ENCODE measurements around the gene DHX58.

Gene DHX58

GRCh38 chr17:42120161-42120769 is 7.8 kb upstream of the DHX58 start:
- no peaks in the 10 kb centered on the region for H3K9me3 ChIP-seq (ENCODE audit: control insufficient read depth, insufficient read depth, low read depth, low read length)
- ChIA-PET CTCF (interaction anchor here (0.6 to 17.1 kb wide), 18 partner anchors 11 to 416 kb away, joined by 3 to 260 read pairs (median 6); partner anchors contain the start of genes CNP, DNAJC7, NAGLU and NKIRAS2), POLR2A (interaction anchor here (0.6 to 2.3 kb wide), 17 partner anchors 9 to 202 kb away, joined by 3 to 11 read pairs (median 5); partner anchors contain the start of genes ACLY, CNP, DNAJC7 and NKIRAS2)
- H3K4me3 ChIP-seq (ENCODE audit: low read depth, low read length), result peak overlapping the region; percentile 56
- peaks cover 14 to 60% of the 10 kb centered on the region in 2 experiments for H3K36me3 ChIP-seq (ENCODE audit: control insufficient read depth in 2 of 2, insufficient read depth in 1 of 2, low read length in 2 of 2)
- no peak overlapping the region; the same call in 1 of the 2 replicates for H3K27ac ChIP-seq (ENCODE audit: extremely low read depth, low read depth, low read length)
- TF ChIP-seq ZBTB10 (tag by site-specific recombination; IDR thresholded peaks at IDR 0.05), result 0 out of 2 replicates have a peak, but pooled peaks have one; percentile 20
- no peak for TF ChIP-seq ZNF223 (tag by site-specific recombination; IDR thresholded peaks at IDR 0.05)
- no peak for TF ChIP-seq ZFP3 (tag by site-specific recombination; IDR thresholded peaks at IDR 0.05; ENCODE audit: low read depth)
- H3K4me1 ChIP-seq (ENCODE audit: control insufficient read depth, insufficient read depth, low read length), result peaks cover 4% of the 10 kb centered on the region; the same call in 1 of the 2 replicates

- Histone ChIP-seq H3K36me3 (ENCODE audit: control insufficient read depth in 2 of 2, insufficient read depth in 1 of 2, low read length in 2 of 2) (peaks cover 9 to 61% of the 10 kb centered on the region in 2 experiments; a peak in 2 of 3 replicates), H3K4me1 (ENCODE audit: control insufficient read depth, insufficient read depth, low read length) (peaks cover 4% of the 10 kb centered on the region; the same call in 1 of the 2 replicates), H3K4me3 (ENCODE audit: low read depth, low read length) (no peak overlapping the region), H3K9me3 (ENCODE audit: control insufficient read depth, insufficient read depth, low read depth, low read length) (no peaks in the 10 kb centered on the region), H3K27ac (ENCODE audit: extremely low read depth, low read depth, low read length) (no peak overlapping the region)
- no peak for TF ChIP-seq ZNF707 (tag by site-specific recombination; IDR thresholded peaks at IDR 0.05)
- no peak for TF ChIP-seq SP2 (tag by site-specific recombination; IDR thresholded peaks at IDR 0.05)
- TF ChIP-seq KLF10 (tag by site-specific recombination; IDR thresholded peaks at IDR 0.05), result no peak
- no peak for TF ChIP-seq ZNF600 (tag by site-specific recombination; IDR thresholded peaks at IDR 0.05)
- no peak for TF ChIP-seq YY1 (tag by site-specific recombination; IDR thresholded peaks at IDR 0.05)
- TF ChIP-seq ZNF830 (tag by site-specific recombination; IDR thresholded peaks at IDR 0.05; ENCODE audit: low read depth), result no peak
- TF ChIP-seq ZNF398 (tag by site-specific recombination; IDR thresholded peaks at IDR 0.05), result no peak
- no peak for TF ChIP-seq ZNF558 (tag by site-specific recombination; IDR thresholded peaks at IDR 0.05)
- TF ChIP-seq PRDM4 (tag by site-specific recombination; IDR thresholded peaks at IDR 0.05), result no peak
- no peak for TF ChIP-seq ZNF175 (tag by site-specific recombination; IDR thresholded peaks at IDR 0.05)
- no peak for TF ChIP-seq ZNF501 (tag by site-specific recombination; IDR thresholded peaks at IDR 0.05)
- no peak for TF ChIP-seq ZSCAN30 (tag by site-specific recombination; IDR thresholded peaks at IDR 0.05)
- no peak for TF ChIP-seq HOXA7 (CRISPR knock-in tag; IDR thresholded peaks at IDR 0.05; ENCODE audit: borderline replicate concordance)
- TF ChIP-seq ZNF701 (tag by site-specific recombination; IDR thresholded peaks at IDR 0.05), result no peak
- ChIA-PET CTCF (interaction anchor here (0.6 to 17.1 kb wide), 24 partner anchors 10 to 706 kb away, joined by 3 to 260 read pairs (median 5); partner anchors contain the start of genes CNP, DNAJC7, HSD17B1 and KCNH4), POLR2A (interaction anchor here (0.6 to 1.4 kb wide), 3 partner anchors 13 to 212 kb away, joined by 3 to 8 read pairs (median 4); partner anchors contain the start of gene DNAJC7)
These were observed 6.8 kb upstream of the DHX58 start for GRCh38 chr17:42119301-42119700.
